ENCODE measurements around the gene RPL36. TPM values are rescaled to one million over a fixed set of nuclear protein-coding genes. Genes with fewer than 3 reads are reported as not detected.

RPL36 gene
- total and polyA plus RNA-seq, 4 donors, result 162 to 1,048 (median 686) TPM

DNA sequence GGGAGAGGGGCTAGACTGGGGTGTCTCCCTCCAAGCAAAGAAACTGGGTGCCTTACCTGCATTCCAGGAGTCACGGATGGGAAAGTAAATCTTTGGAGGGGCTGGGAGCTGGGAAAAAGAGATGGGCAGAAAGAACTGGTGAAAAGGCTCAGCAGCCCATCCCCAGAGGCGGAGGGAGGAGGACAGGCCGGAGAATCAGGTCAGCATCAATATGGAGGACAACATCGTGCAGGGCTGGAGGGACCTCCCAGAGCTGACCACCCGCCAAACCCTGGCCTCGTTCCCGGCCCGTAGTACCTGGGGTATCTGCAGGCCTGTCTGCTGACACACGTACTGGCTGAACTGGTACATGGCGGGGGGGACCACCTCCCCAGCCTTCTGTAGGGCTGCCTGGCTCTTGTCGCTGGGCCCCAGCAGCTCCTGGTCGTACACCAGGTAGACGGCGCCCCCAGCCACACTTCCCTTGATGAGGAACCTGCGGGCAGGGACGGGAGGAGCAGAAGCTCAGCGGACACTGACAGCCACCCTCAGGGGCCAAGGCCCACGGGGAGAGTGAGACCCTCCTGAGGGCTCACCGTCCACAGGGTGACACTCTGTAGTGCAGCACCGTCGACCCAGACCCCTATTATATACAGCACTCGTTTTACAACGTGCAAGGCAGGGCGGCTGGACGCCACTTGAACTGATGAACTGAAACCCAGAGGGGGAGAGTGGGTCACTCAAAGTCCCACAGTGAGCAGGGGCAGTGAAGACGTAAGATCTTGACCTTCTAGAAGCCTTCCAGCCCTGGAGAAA is 10.6 kb upstream of the RPL36 start:
- Histone ChIP-seq H3K9me3 (ENCODE audit: control insufficient read depth, insufficient read depth, low read length) (no peaks in the 10 kb centered on the region), H3K4me1 (ENCODE audit: control insufficient read depth, insufficient read depth, low read length) (peaks cover 29% of the 10 kb centered on the region), H3K27me3 (ENCODE audit: control insufficient read depth, insufficient read depth, low read length) (no peaks in the 10 kb centered on the region), H3K27ac (ENCODE audit: low read depth, low read length) (peak overlapping the region; percentile 97), H3K4me3 (ENCODE audit: low read depth, low read length) (peak overlapping the region; percentile 99), H3K36me3 (ENCODE audit: control insufficient read depth, insufficient read depth, low read length) (peaks cover 41% of the 10 kb centered on the region)
- DNase-seq (ENCODE audit: low read depth in 4 of 6, low spot score in 6 of 6), result no peak
- 29% methylated on average over 23 of the region's 26 CpGs for WGBS (ENCODE audit: insufficient coverage)

DNA sequence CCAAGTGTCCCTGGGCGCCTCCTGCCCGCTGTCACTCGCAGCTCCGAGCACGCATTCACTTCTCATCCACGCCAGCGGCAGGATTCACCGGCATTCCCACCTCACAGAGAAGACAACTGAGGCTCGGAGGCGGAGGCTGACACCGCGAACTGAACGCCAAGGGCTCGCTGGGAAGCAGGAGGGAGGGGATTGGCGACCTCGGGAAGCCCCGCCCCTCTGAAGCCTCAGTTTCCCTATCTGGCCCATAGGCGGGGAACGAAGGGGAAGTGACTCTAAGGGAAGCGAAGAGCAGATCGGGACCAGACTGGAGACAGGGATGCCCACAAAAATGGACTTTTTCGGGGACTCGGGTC is 10.0 kb upstream of the RPL36 start:
- Histone ChIP-seq H3K27ac (ENCODE audit: low read depth, low read length) (peak overlapping the region; percentile 97), H3K4me3 (ENCODE audit: low read depth, low read length) (peak overlapping the region; percentile 99), H3K4me1 (ENCODE audit: control insufficient read depth, insufficient read depth, low read length) (peaks cover 29% of the 10 kb centered on the region), H3K27me3 (ENCODE audit: control insufficient read depth, insufficient read depth, low read length) (no peaks in the 10 kb centered on the region), H3K9me3 (ENCODE audit: control insufficient read depth, insufficient read depth, low read length) (no peaks in the 10 kb centered on the region), H3K36me3 (ENCODE audit: control insufficient read depth, insufficient read depth, low read length) (peaks cover 43% of the 10 kb centered on the region)
- WGBS (ENCODE audit: insufficient coverage), result 0% methylated on average over 14 of the region's 23 CpGs
- no peak for DNase-seq (ENCODE audit: low read depth in 4 of 6, low spot score in 6 of 6)

DNA sequence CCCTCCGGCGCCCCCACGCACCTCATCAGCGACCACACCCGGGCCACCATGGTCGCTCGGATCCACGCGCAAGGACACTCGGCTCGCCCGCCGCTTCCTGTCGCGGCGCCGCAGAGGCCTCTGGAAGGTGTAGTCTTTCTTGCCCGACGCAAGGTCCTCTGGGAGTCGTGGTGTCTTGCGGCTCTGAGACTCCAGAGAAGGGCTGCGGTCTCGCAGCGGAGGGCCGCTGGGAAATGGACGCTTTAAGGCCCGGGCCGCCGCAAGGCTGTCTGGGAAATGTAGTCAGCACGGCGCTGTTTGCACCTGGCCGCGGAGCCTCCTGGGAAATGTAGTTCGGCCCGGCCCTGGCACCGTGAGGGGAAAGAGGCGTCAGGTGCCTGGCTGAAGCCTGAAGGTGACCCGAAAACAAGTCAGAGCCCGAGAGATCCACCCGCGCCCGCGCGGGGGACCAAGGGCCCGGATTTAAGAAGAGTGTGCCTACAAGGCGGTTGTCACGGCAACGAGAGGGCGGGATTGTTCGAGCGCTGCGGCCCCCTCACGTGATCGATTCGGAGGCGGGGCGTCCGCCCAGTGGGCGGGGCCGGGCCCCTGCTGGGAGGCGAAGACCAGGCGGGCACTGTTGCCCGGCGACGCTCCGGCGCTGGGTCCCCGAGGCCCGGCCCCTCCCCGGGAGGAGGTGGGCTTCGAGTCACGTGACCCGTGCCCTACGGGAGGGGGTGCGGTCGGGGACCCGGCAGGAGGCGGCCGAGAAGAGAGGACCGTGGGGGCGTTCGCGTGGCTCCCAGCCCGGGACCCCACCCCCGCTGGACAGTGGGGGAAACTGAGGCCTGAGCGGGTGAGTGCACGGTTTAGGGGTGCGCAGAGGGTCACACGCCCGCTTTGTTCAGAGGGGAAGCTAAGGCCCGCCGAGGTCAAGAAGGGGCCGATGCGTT is 9.4 kb upstream of the RPL36 start, which contains the start of the genes HSD11B1L and MICOS13:
TSS of gene HSD11B1L (plus strand) at position 591 of the 932 bp plus-strand sequence. CDS start 3,806 bp downstream, outside the sequence.
TSS of gene MICOS13 (minus strand) at position 80 of the 932 bp plus-strand sequence. CDS start at position 50, 30 bp downstream.
- Histone ChIP-seq H3K36me3 (ENCODE audit: control insufficient read depth, insufficient read depth, low read length) (peaks cover 40% of the 10 kb centered on the region), H3K27ac (ENCODE audit: low read depth, low read length) (peak within 1 kb of the TSS; percentile 97), H3K27me3 (ENCODE audit: control insufficient read depth, insufficient read depth, low read length) (no peaks in the 10 kb centered on the region), H3K4me3 (ENCODE audit: low read depth, low read length) (peak within 1 kb of the TSS; percentile 99), H3K4me1 (ENCODE audit: control insufficient read depth, insufficient read depth, low read length) (peaks cover 29% of the 10 kb centered on the region), H3K9me3 (ENCODE audit: control insufficient read depth, insufficient read depth, low read length) (no peaks in the 10 kb centered on the region)
- under 1% methylated on average over 92 of the region's 94 CpGs for WGBS (ENCODE audit: insufficient coverage)
- peak; percentile 97 to 100 (median 98) for DNase-seq (ENCODE audit: low read depth in 4 of 6, low spot score in 6 of 6)

DNA sequence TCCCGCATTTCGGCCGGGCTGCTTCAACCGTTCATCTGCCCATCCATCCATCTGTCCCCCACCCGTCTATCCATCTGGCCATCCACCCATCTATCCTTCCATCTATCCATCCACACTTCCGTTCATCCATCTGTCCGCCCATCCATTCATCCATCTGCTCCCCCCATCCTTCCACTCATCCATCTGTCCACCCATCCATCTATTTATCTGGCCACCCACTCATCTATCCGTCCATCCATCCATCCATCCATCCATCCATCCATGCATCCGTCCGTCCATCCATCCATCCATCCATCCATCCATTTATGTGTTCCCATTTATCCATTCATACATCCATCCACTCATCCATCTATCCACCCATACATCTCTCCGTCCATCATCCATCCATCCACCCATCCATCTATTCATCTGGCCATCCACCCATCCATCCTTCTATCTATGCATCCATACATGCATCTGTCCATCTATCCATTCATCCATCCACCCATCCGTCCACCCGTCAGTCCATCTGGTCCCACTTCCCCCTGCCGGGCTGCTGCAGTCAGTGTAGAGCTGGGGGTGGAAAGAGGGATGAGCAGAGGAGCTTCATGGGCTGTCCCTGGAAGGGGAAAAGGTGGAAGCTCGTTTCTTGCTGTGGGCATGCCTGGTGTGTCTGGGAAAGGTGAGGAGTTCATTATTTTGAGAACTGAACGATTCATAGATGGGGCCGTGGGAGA is 8.5 kb upstream of the RPL36 start:
- Histone ChIP-seq H3K36me3 (ENCODE audit: control insufficient read depth, insufficient read depth, low read length) (peaks cover 31% of the 10 kb centered on the region), H3K9me3 (ENCODE audit: control insufficient read depth, insufficient read depth, low read length) (no peaks in the 10 kb centered on the region), H3K27ac (ENCODE audit: low read depth, low read length) (peak overlapping the region; percentile 61), H3K4me1 (ENCODE audit: control insufficient read depth, insufficient read depth, low read length) (peaks cover 32% of the 10 kb centered on the region), H3K4me3 (ENCODE audit: low read depth, low read length) (peak overlapping the region; percentile 99), H3K27me3 (ENCODE audit: control insufficient read depth, insufficient read depth, low read length) (no peaks in the 10 kb centered on the region)
- WGBS (ENCODE audit: insufficient coverage), result 48% methylated on average over 14 of the region's 17 CpGs
- peak in 2 of 6 donors; percentile 29 to 56 for DNase-seq (ENCODE audit: low read depth in 4 of 6, low spot score in 6 of 6)

DNA sequence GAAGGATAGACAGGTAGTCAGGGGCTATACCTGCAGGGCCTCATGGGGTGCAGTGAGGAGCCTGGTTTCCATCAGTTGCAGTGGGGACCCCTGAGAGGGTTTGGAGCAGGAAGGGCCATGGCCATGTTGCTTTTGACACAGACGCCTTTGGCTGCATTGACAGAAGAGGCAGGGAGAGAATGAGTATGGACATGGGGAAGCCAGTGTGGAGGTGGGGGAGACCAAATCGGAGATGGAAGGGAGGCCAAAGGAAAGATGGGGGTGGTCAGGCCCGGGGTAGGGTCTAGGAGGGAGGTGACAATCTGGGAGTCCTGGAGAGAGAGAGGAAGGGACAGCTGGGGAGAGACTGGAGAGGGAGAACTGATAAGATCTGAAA is 8.0 kb upstream of the RPL36 start:
- no peaks in the 10 kb centered on the region for H3K27me3 ChIP-seq (ENCODE audit: control insufficient read depth, insufficient read depth, low read length)
- H3K4me1 ChIP-seq (ENCODE audit: control insufficient read depth, insufficient read depth, low read length), result peaks cover 38% of the 10 kb centered on the region
- no peaks in the 10 kb centered on the region for H3K9me3 ChIP-seq (ENCODE audit: control insufficient read depth, insufficient read depth, low read length)
- 89% methylated on average over 2 of the region's 3 CpGs for WGBS (ENCODE audit: insufficient coverage)
- H3K27ac ChIP-seq (ENCODE audit: low read depth, low read length), result no peak overlapping the region
- H3K36me3 ChIP-seq (ENCODE audit: control insufficient read depth, insufficient read depth, low read length), result peaks cover 26% of the 10 kb centered on the region
- H3K4me3 ChIP-seq (ENCODE audit: low read depth, low read length), result no peak overlapping the region
- DNase-seq (ENCODE audit: low read depth in 4 of 6, low spot score in 6 of 6), result no peak

DNA sequence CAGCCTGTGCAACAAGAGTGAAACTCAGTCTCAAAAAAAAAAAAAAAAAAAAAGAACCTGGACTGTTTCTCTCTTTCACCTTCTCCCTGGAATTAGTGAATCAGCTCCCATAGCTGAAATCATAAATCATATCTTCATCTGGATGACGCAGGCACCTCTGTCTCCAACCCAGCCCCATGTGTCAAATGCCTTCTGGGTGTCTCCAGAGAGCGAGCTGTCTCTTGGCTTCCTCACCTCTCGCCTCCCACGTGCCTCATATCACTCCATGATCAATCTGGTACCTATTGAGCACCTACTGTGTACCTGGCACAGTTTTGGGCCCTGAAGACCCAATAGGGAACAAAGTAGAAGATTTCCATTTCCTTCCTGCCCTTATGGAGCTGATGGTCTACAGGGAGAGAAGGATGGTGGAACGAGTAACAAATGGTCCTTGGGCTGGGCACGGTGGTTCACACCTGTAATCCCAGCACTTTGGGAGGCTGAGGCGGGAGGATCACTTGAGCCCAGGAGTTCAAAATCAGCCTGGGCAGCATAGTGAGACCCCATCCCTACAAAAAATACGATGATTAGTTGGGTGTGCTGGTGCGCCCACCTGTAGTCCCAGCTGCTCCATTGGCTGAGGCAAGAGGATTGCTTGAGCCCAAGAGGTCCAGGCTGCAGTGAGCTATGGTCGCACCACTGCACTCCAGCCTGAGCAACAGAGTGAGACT is 6.8 kb upstream of the RPL36 start:
- Histone ChIP-seq H3K4me3 (ENCODE audit: low read depth, low read length) (no peak overlapping the region), H3K36me3 (ENCODE audit: control insufficient read depth, insufficient read depth, low read length) (peaks cover 24% of the 10 kb centered on the region), H3K4me1 (ENCODE audit: control insufficient read depth, insufficient read depth, low read length) (peaks cover 41% of the 10 kb centered on the region), H3K27ac (ENCODE audit: low read depth, low read length) (no peak overlapping the region), H3K27me3 (ENCODE audit: control insufficient read depth, insufficient read depth, low read length) (no peaks in the 10 kb centered on the region), H3K9me3 (ENCODE audit: control insufficient read depth, insufficient read depth, low read length) (no peaks in the 10 kb centered on the region)
- DNase-seq (ENCODE audit: low read depth in 4 of 6, low spot score in 6 of 6), result no peak
- 96% methylated on average over 6 of the region's 10 CpGs for WGBS (ENCODE audit: insufficient coverage)

DNA sequence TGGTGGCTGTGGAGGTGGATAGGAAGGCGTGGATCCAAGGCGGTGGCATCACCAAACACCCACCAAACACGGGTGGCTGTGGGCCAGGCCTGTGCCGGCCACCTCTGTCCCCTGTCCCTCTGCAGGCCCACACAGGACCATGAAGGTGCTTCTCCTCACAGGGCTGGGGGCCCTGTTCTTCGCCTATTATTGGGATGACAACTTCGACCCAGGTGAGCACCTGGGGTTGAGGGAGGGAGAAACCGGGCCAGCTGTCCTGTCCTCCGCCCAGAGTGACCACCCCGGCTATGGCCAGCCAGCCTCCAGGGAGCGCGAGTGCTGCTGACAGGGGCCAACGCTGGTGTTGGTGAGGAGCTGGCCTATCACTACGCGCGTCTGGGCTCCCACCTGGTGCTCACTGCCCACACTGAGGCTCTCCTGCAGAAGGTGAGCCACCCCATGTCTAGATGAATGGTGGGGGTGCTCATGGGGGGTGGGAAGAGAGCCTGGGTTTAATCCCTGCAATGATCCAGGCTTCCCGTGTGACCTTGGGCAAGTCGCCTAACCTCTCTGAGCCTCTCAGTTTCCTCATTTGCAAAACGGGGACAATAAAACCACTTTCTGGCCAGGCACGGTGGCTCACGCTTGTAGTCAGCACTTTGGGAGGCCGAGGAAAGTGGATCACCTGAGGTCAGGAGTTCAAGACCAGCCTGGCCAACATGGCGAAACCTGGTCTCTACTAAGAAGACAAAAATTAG is 5.2 kb upstream of the RPL36 start:
- H3K36me3 ChIP-seq (ENCODE audit: control insufficient read depth, insufficient read depth, low read length), result peaks cover 18% of the 10 kb centered on the region
- no peaks in the 10 kb centered on the region for H3K27me3 ChIP-seq (ENCODE audit: control insufficient read depth, insufficient read depth, low read length)
- no peak overlapping the region for H3K4me3 ChIP-seq (ENCODE audit: low read depth, low read length)
- no peak overlapping the region for H3K27ac ChIP-seq (ENCODE audit: low read depth, low read length)
- DNase-seq (ENCODE audit: low read depth in 4 of 6, low spot score in 6 of 6), result no peak
- peaks cover 34% of the 10 kb centered on the region for H3K4me1 ChIP-seq (ENCODE audit: control insufficient read depth, insufficient read depth, low read length)
- 96% methylated on average over 20 of the region's 22 CpGs for WGBS (ENCODE audit: insufficient coverage)
- no peaks in the 10 kb centered on the region for H3K9me3 ChIP-seq (ENCODE audit: control insufficient read depth, insufficient read depth, low read length)

DNA sequence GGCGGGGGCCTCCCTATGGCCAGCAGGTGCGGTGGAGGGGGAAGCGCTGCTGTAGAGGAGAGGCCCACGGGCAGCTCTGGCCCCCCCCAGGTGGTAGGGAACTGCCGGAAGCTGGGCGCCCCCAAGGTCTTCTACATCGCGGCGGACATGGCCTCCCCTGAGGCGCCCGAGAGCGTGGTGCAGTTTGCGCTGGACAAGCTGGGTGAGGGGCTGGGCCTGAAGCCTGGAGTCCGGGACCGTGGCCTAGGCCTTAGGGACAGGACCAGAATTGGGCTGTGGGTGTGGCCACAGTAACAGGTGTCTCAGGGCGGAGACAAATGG is 3.8 kb upstream of the RPL36 start:
- H3K27me3 ChIP-seq (ENCODE audit: control insufficient read depth, insufficient read depth, low read length), result no peaks in the 10 kb centered on the region
- H3K36me3 ChIP-seq (ENCODE audit: control insufficient read depth, insufficient read depth, low read length), result peaks cover 27% of the 10 kb centered on the region
- DNase-seq (ENCODE audit: low read depth in 4 of 6, low spot score in 6 of 6), result no peak
- peak overlapping the region; percentile 37 for H3K4me3 ChIP-seq (ENCODE audit: low read depth, low read length)
- H3K27ac ChIP-seq (ENCODE audit: low read depth, low read length), result no peak overlapping the region
- peaks cover 43% of the 10 kb centered on the region for H3K4me1 ChIP-seq (ENCODE audit: control insufficient read depth, insufficient read depth, low read length)
- 39% methylated on average over 16 of the region's 16 CpGs for WGBS (ENCODE audit: insufficient coverage)
- H3K9me3 ChIP-seq (ENCODE audit: control insufficient read depth, insufficient read depth, low read length), result no peaks in the 10 kb centered on the region
